Testis (tissue), 3 donors: ENCODE results near the gene IER3. TPM values are rescaled to one million over a fixed set of nuclear protein-coding genes. Genes with fewer than 3 reads are reported as not detected.
"Not testable (repeated sequence)": the region's sequence is repeated elsewhere in the genome, so short reads cannot be mapped to it uniquely, and the experiment has no call there.

Source experiments
- DNase-seq: peaks from one replicate; pipeline ENCODE4 v3.0.0-alpha.2; 2019
- H3K27ac ChIP-seq, 2 donors: fragments of 200-600 bp; sonication (generic); one replicate each; pipeline ENCODE4 v1.5.1; 2019
- H3K27me3 ChIP-seq: fragments of 200-600 bp; sonication (generic); one replicate; pipeline ENCODE4 v1.5.1; 2019
- H3K36me3 ChIP-seq: fragments of 200-600 bp; sonication (generic); one replicate; pipeline ENCODE4 v1.5.1; 2017; ENCODE audit warnings: low read depth; ENCODE audit errors: missing control alignments
- H3K4me1 ChIP-seq: fragments of 200-600 bp; sonication (generic); one replicate; pipeline ENCODE4 v1.5.1; 2019
- H3K4me3 ChIP-seq, 2 donors: fragments of 200-600 bp; sonication (generic); one replicate each; pipeline ENCODE4 v1.5.1; 2017 to 2019
- H3K9me3 ChIP-seq: fragments of 200-600 bp; sonication (generic); one replicate; pipeline ENCODE4 v1.5.1; 2017
- CTCF ChIP-seq, 3 experiments: fragments of 450-650 bp in 2 of 3; fragments of 200-600 bp in 1 of 3; sonication (generic) in 1 of 3; IDR thresholded peaks; one replicate each; pipeline ENCODE4 v1.5.1; 2016 to 2019; ENCODE audit warnings: antibody characterized with exemption in 3 of 3, mild to moderate bottlenecking in 2 of 3, moderate library complexity in 1 of 3
- POLR2A ChIP-seq: fragments of 450-650 bp; IDR thresholded peaks from one replicate; pipeline ENCODE4 v1.6.1; 2017; ENCODE audit warnings: antibody characterized with exemption, mild to moderate bottlenecking, moderate library complexity
- WGBS, 2 donors: methylation state at CpG; one replicate each; pipeline ENCODE4 v1.1.5; 2018; 5-methylcytosine and 5-hydroxymethylcytosine counted together
- intact Hi-C: fragments of 100-400 bp; cut with DNase I; formaldehyde crosslinking; loops from one replicate; pipeline ENCODE4 v1.15.1; 2023; ENCODE audit warnings: low total_unique reads
- polyA plus RNA-seq: library from polyadenylated mRNA; stranded (reverse); fragments of 350-450 nt; fragmentation: Illumina TruSeq; extraction: RNeasy Lipid Tissue Mini Kit (QIAGEN cat#74804); gene quantifications from one replicate; pipeline ENCODE4 v1.2.3, GENCODE V29; 2014; ENCODE audit warnings: low read depth, low replicate concordance; ENCODE audit not compliant: insufficient read depth
- total RNA-seq, 2 donors: library from RNA; depleted of rRNA; stranded (reverse); fragments of >200 nt; gene quantifications; one replicate each; pipeline ENCODE4 v1.2.3, GENCODE V29; 2016

The IER3 gene
- total and polyA plus RNA-seq, 3 donors from 2014 or later, result 1.4 to 11.1 (median 7.7) TPM

- no peak for TF ChIP-seq CTCF (IDR thresholded peaks at IDR 0.05)
- TF ChIP-seq POLR2A, result no peak
- intact Hi-C loops, result no loop called here
- Histone ChIP-seq H3K27ac (no peak overlapping the region), H3K4me1 (peaks cover 7% of the 10 kb centered on the region), H3K27me3 (no peaks in the 10 kb centered on the region), H3K9me3 (no peaks in the 10 kb centered on the region), H3K36me3 (no peaks in the 10 kb centered on the region), H3K4me3 (no peak overlapping the region)
- WGBS, 2 donors, result 79 to 83% methylated on average over 9 of the region's 9 CpGs
- no peak for DNase-seq
Measured at GRCh38 chr6:30767158-30767943, 23.0 kb upstream of the IER3 start.

DNA sequence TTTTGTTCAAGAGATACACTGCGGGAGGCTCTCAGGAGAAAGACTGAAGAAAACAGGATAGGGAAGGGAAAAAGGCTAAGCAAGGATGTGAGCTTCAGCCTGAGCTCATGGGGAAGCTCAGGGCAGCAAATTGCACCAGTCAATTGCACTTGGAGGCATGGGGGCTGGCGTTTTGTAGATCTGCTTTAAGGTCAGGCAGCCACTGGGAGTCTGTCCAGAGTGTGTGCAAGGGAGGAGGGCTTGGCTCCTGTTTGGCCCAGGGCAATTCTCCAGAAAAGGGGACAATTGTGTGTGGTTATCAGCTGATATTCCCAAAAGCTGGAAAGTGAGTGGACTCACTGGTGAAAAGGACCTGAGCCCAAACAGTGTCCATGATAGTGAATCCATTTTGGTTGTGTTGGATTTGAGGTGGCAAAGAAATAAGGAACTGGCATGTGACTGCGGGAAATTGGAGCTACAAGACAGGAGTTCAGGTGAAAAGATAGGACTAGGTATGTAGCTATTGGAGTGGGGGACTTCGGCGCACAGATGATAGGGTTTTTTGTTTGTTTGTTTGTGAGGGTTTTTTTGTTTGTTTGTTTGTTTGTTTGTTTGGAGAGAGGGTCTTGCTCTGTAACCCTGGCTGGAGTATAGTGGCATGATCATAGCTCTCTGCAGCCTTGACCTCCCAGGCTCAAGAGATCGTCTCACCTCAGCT, 22.3 kb upstream of the IER3 start:
- Histone ChIP-seq H3K27ac (no peak overlapping the region), H3K4me3 (no peak overlapping the region)
- intact Hi-C loops, result no loop called here

DNA sequence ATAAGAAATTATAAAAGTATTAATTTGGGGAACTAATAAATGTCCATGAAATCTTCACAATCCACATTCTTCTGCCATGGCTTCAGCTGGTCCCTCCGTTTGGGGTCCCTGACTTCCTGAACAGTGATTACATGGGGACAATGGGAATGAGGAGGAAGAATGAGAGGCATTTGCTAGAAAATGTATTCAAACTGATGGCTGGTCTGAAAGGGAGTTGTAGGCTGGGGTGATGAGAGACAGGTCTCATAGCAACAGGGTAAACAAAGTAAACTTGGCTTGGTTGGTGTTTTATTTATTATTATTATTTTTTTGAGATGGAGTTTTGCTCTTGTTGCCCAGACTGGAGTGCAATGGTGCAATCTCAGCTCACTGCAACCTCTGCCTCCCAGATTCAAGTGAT, 21.1 kb upstream of the IER3 start:
- intact Hi-C loops, H3K4me3 ChIP-seq, H3K4me1 ChIP-seq, H3K27me3 ChIP-seq, H3K36me3 ChIP-seq, H3K9me3 ChIP-seq, DNase-seq, H3K27ac ChIP-seq: not testable (repeated sequence)
- 73 to 89% methylated on average over 1 of the region's 1 CpG for WGBS, 2 donors

More for the DNA sequence above, 22.3 kb upstream of the IER3 start:
- no peaks in the 10 kb centered on the region for H3K9me3 ChIP-seq
- DNase-seq, result no peak
- peaks cover 7% of the 10 kb centered on the region for H3K4me1 ChIP-seq
- 81 to 86% methylated on average over 6 of the region's 6 CpGs for WGBS, 2 donors
- no peaks in the 10 kb centered on the region for H3K27me3 ChIP-seq
- TF ChIP-seq CTCF (IDR thresholded peaks at IDR 0.05) (no peak), POLR2A (no peak)
- H3K36me3 ChIP-seq, result no peaks in the 10 kb centered on the region

DNA sequence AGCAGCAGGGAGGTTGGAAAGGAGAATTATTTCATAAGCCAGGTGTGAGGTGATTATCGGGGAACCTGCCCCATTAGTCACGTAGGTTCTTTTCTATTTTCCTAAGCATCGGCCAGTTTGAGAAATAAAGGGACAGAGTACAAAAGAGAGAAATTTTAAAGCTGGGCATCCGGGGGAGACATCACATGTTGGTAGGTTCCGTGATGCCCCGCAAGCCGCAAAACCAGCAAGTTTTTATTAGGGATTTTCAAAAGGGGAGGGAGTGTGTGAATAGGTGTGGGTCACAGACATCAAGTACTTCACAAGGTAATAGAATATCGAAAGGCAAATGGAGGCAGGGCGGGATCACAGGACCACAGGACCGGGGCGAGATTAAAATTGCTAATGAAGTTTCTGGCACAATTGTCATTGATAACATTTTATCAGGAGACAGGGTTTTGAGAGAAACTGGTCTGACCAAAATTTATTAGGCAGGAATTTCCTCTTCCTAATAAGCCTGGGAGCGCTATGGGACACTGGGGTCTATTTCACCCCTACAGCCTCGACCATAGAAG, 20.2 kb upstream of the IER3 start:
- H3K4me1 ChIP-seq, H3K27ac ChIP-seq, H3K4me3 ChIP-seq, H3K9me3 ChIP-seq, H3K36me3 ChIP-seq, intact Hi-C loops, DNase-seq, H3K27me3 ChIP-seq: not testable (repeated sequence)
- WGBS, 2 donors, result 74 to 80% methylated on average over 13 of the region's 13 CpGs

GRCh38 chr6:30763618-30764489, 19.5 kb upstream of the IER3 start:
- intact Hi-C loops, result no loop called here
- WGBS, 2 donors, result 58 to 68% methylated on average over 8 of the region's 8 CpGs
- no peak for TF ChIP-seq CTCF (IDR thresholded peaks at IDR 0.05)
- no peak for TF ChIP-seq POLR2A

More at GRCh38 chr6:30763618-30764489, 19.5 kb upstream of the IER3 start:
- H3K4me1 ChIP-seq, result peaks cover 5% of the 10 kb centered on the region
- H3K36me3 ChIP-seq, result no peaks in the 10 kb centered on the region
- no peaks in the 10 kb centered on the region for H3K27me3 ChIP-seq
- H3K4me3 ChIP-seq, result no peak overlapping the region
- no peak overlapping the region for H3K27ac ChIP-seq
- no peak for DNase-seq
- no peaks in the 10 kb centered on the region for H3K9me3 ChIP-seq
